Stimulated activated CD8-positive, alpha-beta memory T cell treated with anti-CD3 and anti-CD28 coated beads, Interleukin-4, amount 100 ng/mL, for 48 hours (primary cell): ENCODE results near the gene AUTS2.

ENCODE experiments used
- DNase-seq: peaks from one replicate; pipeline ENCODE4 v3.0.0-alpha.2; 2020

Gene AUTS2

DNA sequence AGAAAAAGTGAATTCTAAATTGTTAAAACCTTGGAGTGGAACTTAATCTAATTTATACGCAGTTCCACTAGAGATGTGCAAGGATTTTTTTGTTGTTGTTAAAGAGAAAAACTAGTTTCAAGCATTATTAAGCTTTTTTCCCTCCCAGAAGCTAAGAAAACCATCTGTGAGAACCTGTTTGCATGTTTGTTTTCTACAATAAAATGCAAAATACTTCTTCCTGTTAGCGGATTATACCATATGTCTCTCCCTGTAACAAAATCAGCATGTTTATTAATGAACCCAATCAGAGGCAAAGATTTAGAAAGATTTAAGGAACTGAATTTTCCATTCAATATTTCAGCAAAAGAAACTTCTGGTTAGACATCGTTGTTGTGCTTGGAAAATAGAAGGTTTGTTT is 953.9 kb downstream of the AUTS2 start:
- DNase-seq, result no peak

DNA sequence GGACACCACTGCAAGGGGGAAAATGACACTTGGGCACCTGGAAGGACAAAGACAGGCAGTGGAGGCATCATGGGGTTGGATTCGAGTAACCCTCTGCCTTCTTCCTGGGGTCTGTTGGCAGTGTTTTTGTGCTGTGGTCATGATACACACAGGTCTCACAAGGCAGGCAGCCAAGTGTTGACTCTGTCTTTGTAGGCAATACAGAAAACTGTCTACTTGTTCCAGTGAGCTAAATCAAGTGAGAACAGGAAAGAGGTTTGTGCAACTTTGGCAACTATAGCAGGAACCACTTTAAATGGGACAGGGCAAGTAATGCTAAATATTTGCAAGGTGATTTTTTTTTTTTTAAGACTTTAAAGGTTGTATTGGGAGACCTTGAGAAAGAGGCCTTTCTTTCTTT is 955.1 kb downstream of the AUTS2 start:
- no peak for DNase-seq

DNA sequence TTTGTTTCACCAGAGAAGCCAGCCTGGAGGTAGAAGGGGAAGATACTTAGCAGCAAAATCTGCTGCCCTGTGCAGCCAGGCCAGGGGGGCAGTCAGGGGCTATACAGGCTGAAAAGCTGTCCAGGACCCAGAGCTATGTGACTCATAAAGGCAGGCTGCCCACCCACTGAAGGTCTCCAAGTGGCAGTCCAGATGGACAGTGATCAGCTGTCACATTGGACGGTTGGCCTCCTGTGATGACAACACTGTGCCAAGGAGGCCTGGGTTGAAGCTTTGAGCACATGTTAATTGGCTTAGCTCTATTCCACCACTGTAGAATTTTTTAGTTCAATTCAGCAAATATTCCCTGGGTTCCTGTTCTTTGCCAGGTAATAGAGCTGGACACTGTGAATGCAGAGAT is 956.4 kb downstream of the AUTS2 start:
- no peak for DNase-seq

DNA sequence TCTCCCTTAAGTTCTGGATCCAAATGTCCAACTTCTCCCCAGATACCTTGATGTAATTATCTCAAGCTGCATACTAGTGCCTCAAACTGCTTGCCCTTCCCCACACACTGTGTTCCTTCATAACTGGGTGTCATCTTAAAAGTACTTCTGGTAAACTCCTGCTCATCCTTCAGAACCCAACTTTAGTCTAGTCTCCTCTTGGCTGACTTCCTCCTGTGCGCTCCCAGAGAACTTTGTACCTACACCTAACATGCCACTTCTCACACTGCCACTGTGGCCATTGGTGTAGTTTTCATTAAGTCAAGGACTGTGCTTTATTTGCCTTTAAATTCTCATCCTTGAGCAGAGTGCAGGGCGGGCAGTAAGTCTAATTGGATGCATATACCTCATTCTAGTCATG is 958.5 kb downstream of the AUTS2 start:
- DNase-seq, result no peak

DNA sequence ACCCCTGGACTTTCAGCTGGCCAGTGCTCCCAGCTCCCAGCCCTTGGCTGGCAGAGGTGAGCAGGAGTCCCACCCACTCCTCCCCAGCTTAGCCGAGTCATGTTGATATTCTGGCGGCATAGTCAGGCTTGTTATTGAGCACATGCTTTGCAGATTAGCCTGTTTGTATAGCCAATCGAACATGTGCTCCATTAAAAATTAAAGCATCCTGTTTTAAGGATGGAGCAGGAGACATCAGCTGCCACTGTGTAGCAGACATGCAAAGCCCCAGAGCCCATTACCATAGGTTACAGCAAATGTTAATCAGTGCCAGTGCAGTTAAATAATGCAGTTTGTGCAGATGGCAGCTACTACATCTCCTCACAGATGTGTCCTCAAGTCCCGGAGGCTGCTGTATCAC is 959.1 kb downstream of the AUTS2 start:
- no peak for DNase-seq

DNA sequence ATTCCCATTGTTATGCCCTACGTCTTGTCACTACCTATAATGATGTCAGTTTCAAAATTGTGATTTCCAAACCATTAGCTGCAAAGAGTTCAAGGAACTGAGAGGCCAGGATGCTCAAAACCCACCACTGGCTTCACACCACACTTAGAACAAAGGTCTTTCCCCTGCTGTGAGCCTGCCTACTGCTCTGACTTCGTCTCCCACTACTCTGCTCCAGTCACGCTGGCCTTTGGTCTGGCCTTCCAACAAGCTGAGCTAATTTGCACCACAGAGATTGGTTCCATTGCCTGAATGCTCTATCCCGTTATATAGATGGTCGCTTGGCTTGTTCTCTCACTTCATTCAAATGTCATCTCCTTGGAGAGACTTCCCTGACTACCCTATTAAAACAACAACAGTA is 961.5 kb downstream of the AUTS2 start:
- no peak for DNase-seq

DNA sequence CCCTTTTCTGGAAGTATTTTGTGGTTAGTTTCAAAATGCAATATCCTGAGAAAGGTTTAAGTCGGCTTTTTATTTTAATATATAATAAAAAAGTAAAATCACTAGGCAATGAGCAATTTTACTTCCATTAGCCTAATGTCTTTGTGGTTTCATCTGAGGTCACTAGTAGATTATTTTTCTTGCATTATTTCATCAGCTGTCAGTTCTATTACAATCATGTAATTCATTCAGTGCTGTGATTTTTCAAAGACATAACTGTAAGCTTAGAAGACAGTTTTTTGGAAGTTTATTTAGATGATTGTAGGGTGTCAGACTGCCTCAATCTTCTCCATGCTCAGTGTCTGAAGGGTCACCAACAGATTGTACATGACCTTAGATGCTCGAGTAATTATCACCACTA is 965.7 kb downstream of the AUTS2 start:
- DNase-seq, result no peak

DNA sequence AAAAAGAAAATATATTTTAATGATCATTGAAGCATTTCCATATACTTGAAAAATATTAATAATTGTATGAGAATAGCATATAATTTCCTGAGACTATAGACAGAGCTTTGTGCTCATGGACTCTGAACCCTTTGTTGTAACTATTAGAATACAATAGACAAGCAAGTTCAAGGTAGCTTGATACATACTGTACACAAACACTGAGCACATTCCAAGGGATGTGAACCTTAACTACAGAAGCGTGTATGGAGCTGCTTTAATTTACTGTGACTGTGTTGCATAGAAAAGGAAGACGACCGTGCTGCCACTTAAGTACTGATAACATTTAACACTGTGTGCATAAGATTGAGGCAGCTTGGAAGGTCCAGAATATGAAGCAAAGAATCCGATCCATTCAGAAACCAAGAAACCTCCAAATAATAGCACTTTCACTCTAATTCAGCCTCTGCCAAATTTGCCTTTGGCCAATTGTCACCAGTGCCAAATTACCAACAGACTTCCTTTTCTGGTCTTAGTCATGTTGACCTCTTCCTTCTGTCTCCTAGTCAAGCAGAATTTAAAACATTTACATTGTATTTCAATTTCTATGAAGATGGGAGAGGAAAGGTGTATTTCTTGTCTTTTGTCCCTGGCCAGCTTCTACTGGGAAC is 967.6 kb downstream of the AUTS2 start:
- no peak for DNase-seq

DNA sequence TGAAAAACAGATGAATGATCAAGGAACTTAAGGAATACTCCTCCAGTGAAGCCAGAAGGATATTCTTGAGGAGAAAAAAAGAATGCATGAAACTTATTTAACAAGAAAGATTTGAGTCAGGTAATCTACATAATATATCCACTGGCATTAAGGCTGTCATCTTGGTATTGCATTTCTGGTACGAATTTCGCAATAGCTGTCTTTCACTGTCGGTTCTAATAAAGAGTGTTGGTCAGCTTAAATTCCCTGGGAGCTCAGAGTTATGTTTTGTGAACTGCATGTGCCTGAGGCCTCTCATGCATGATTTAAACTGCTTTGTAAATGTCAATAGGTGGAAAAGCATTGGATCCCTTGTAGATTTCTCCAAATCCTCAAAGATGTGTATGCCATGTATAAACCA is 968.4 kb downstream of the AUTS2 start:
- DNase-seq, result no peak

DNA sequence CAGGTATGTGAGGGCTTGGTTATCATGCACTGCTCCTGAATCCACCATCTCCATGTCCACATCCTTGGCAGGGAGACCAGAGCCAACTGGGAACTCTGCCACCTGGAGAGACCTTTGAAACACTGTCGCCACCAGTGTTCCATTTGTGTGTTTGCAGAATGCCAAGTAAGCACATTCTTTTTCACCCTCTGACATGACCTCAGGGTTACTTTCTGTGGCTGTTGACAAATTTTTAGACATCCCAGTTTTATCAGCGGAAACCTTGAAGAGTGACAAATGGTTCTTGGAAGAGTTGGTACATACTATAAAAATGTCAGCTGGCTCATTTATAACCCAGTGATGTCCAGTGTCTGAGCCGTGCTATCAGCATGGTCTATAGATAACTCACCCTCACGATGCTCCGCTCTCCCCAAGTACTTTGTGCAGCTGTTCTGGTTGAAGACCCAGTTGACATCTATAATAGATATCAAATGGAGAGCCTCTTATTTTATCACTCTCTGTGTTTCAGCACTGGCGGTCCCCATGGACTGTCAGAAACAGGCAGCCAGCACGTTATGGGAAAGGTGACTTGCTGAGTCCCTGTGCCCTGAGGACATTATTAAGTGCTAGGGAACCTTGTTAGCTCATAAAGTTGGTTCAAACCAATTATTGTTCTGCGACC is 970.5 kb downstream of the AUTS2 start:
- DNase-seq, result no peak

DNA sequence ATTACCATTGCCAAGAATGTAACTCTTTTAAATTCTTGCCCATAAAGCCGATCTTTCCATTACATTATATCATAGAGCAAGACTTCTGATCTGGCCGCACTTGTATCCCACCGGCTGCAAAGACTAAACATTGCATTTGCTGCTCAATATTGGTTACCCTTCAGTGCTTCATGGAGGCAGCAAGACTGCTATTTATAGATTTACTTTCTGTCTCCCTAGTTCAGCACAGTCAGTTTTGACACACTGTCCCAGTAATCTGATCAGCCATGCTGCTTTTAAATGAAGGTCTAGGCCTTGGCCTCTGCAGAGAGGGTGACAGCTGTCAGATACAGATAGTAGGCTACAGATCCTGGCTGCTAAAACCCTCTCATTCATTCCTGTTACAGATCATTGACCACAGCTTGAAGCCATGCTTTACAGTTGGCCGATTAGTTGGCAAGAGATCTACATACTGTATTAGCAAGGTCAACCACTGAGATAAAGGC is 971.1 kb downstream of the AUTS2 start:
- no peak for DNase-seq

DNA sequence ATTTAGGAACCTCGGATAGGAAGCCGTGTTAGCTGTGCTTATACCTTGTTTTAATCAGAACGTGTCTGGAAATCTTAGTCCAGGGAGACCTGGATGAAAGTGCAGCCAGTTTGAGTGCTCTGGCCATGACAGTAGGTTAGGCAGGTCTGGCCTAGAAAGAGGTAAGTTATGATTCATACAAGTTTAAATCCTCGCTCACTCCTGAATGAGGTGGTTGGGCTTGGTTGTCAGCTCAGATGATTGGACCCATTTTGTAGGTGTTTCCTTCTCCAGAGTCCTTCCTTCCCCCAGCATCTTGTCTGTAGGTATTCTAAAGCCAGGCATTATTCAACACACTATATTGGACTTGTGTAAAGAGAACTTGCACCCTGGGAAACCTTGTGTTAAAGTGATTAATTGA is 971.8 kb downstream of the AUTS2 start:
- no peak for DNase-seq

DNA sequence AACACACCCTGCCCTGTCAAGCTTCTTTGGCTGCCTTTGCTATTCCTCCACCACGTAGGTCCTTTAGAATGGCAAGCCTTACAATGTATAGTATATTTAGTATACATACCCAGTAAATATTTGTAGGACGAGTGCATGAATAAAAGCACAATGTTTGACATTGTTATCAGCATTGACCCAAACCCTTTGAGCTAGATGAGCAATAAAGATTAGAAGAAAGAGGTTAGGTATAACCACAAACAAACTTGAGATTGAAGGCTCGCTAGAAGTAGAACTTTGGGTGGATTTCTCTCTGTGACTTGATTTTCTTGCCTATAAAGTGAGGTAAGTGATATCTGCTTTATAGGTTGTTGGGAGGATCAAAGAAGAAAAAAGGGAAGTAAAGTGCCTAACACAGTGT is 972.7 kb downstream of the AUTS2 start:
- DNase-seq, result no peak

DNA sequence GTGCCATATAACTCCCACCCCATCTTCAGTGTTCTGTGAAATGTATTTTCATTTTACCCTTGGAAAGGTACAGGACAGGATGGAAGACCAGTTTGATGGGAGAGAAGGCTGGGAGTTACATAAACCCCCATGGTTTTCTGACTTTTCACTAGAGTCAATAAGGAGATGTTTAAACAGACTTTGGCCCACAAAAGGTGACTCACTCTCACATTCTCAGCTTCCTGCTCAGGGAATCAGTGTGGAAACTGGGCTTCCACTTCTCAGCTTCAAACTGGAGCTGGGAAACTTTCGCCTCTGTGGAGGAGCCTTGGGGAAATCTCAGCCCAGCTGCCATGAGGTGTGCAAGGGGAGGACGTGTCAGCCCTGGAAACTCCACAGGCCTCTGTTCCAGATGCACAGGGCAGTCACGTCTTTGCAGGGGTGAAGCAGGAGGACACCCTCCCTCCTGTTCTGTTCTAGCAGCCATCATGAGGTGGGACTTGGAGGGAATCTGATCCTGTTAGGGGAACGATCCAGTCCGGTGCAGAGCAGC is 973.2 kb downstream of the AUTS2 start:
- no peak for DNase-seq

DNA sequence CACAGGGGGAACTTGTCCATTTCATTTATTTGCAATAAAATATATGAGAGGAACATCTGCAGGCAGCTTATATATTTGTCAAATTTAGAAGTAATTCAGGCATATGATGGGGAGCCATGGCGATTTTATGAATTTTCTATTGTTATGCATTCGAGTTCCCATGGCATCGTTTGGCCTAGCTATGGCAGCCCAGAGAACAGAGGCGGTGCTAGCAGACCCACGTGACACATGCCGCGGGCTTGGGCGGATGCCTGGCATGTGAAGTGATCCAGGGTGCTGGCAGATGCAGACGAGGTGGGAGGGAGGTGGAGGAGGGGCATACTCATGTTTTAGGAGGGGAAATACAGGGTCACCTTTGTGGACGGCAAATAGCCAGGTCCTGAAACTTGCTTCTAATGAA is 973.7 kb downstream of the AUTS2 start:
- no peak for DNase-seq

DNA sequence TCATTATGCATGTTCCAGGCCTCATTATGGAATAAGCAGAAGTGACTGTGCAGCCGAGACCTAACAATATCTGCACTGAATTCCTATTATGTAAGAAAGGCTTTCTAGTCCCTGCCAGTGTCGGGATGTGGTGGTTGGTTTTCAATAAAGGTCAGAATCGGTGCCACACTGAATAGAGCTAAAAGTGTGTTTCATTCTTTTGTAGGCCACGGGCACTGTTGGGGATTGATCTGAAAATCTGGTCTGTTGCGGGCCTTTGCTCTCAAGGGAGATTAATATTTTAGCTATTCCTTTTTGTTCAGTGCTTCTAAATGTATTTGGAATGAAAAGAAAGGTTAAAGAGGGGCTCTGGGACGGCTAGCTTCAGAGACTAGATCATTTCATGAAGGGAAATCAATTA is 974.3 kb downstream of the AUTS2 start:
- no peak for DNase-seq

DNA sequence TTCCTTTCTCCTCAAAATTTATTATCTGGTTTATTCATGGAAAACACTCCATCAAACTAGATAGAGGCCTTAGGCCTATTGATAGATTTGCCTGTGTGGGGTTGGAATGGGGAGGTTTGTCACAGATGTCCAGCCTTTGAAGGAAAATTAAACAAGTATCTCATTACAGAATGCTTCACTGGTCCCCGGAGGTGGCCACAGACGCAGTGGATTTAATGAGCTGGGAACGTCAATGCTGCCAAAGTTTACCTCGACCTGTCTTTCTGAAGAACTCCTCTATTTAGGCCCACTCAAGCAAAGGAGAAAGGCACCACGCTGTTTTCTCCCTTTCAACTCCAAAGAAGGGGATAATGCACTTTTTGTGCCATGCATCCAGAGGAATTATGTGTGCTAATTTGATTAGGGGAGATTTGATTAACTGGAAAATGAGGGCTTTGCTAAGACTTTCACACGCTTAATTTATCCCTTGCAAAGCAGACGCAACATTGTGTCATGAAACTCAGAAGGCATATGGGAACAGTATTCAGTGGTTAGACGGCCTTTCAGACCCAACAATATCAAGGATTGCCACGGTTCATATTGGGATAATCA is 974.9 kb downstream of the AUTS2 start:
- DNase-seq, result no peak

DNA sequence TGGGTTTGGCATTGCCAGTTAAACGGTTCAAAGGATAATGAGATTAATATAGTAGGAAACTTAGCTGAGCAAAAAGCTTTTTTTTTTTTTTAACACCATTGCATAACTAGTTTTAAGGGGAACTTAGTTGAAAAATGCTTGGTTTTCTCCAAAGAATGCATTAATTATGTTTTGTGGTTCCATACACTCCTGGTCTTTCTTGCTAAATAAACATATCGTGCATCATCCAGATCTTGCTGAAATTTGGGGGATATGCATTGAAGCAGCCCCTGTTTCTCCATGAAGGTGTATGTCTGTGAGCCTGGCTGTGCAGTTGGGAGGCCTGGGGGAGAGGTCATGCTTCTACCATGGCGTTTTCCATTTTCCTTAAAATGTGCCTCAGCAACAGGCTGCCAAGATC is 975.4 kb downstream of the AUTS2 start:
- DNase-seq, result no peak

DNA sequence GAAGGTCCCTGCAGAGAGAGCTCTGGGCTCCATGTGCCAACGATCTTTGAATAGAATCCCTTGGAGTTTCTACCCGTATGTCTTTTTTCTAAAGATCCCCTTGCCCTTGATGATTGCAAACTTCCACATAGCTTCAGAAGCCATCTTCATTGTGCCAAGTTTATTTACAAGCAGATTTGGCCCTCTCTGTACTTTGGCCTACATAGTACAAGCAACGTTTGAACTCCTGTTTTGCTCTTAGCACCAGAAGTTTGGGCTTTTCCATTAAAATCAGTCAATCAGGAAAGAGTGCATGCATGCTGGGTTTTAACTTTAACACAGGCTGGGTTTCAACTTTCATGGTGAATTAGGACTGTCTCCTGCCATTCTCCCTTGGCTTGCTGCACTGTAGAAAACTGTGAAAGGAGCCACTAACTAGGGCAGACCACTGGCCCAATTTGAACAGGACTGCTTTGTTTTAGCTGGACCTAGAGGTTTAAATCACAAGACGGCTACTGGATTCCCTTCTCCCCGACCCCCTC is 976.1 kb downstream of the AUTS2 start:
- DNase-seq, result no peak

DNA sequence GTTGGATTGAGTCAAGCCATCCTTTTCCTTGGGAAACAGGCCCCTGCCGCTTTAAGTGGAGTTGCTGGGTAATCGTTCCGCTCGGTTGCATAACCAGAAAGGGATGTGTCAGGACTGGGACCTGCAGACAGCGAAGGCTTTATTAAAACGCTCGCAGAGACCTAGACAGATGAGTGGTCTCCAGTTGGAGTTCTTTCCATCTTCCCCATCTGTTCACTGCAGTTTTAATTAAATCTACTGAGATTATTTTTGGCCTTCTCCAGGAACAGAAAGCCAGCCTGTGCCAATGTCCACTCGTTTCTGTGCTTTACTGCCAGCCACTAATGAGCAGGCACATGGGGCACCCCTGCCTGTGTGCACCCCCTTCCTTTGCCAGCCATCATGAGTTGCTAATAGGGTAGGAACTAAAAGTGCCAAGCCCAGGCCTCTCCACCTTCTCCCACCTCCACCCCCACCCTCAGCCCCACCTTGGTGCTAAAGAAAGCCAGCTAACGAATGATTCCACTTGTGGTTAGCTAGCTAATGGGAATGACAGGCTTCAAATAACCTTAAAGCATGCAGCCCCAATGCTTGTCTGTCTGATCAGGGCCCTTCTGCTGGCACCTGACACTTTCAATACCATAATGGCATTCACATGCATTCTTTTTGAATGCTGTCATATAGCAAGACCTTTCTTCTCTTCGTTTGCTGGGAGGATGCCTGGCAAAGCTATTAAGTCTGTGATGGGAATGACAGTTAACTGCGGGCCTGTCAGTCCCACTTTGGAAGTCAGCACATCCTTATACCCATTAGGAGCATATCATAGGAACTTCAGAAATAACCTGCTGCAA is 976.9 kb downstream of the AUTS2 start:
- DNase-seq, result no peak

DNA sequence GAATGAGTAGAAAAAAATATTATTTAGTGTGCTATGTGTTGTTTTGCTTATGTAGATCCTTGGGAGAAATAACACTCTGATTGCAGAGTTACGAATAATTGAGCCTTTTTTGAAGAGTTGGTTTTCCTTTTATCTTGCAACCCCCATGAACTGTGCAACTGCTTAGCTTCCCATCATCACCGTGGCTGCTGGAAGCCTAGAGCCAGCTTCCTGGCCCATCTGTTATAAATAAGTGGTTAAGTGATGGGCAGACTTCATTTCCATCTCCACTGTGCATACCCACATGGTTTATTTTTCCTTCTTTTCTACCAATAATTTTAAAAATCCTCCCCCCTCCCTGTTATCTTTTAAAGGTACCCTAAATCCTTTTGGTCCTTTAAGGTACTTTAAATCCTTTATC is 978.8 kb downstream of the AUTS2 start:
- DNase-seq, result no peak

DNA sequence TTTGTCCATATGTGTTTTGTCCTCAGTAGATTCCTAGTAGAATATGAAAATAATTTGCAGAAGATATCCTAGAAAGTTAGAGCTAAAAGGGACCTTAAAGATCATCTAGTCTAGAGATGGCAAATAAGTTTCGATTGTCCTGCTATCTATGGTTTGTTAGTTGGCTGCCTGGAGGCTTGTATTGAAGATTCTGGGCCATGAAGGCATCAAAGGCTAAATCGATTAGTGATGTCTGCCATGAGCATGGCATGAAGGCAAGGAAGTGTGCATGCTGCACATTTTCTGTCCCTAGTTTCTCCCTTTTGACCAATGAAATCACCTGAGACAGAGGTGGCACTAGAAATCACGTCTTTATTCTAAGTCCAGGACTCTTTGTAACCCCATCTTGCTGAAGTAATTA is 979.9 kb downstream of the AUTS2 start:
- DNase-seq, result no peak

DNA sequence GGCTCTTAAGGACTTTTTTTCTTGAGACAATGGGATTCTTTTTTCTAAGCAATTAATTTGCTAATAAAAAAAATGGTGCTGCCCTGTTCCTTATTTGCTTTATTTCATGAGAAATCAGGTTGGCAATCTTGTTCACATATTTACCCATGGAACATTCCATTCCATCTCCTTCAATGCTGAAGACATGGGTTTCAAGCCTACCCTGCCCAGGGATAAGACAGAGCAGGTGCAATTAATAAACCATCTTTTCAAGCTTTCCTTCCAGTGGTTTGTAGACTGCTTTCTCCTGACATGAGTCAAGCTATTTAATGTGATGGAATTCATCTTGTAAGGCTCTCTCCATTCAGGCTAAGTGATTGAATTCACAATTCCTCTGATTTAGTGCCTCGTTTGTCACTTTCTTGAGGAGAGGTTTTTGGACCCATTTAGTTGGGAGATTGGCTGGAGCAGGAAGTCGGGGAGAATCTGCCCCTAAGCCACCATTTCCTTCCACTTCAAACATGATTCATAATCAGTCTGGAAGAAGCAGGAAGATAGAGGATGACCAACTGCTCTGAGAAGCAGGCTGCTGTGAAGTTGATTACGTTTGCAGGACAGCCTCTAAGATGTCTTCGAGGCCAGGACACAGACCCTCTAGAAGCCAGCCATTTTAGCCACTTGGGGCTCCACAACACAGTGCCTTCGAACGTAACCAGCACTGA is 981.3 kb downstream of the AUTS2 start:
- no peak for DNase-seq
